ENCODE measurements around the gene LYPD6B.

DNA sequence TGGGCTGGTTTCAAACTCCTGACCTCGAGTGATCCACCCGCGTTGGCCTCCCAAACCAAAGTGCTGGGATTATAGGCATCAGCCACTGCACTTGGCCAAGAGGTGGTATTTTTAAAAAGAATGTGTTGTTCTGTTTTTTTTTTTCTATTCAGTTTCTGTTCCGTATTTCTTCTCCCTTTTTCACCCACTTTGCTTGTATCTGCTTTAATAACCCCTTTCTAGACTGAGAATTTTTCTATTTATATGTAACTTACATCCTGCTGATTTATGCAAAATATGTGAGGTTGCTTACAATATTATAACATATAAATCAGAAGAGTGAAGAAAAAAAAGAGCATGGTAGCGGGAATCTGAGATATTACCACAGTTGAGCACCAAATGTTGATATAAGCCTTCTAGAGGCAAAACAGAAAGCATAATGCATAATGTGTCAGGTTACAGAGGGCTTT, 17.2 kb upstream of the LYPD6B start:
- TF ChIP-seq, protein P1, sequence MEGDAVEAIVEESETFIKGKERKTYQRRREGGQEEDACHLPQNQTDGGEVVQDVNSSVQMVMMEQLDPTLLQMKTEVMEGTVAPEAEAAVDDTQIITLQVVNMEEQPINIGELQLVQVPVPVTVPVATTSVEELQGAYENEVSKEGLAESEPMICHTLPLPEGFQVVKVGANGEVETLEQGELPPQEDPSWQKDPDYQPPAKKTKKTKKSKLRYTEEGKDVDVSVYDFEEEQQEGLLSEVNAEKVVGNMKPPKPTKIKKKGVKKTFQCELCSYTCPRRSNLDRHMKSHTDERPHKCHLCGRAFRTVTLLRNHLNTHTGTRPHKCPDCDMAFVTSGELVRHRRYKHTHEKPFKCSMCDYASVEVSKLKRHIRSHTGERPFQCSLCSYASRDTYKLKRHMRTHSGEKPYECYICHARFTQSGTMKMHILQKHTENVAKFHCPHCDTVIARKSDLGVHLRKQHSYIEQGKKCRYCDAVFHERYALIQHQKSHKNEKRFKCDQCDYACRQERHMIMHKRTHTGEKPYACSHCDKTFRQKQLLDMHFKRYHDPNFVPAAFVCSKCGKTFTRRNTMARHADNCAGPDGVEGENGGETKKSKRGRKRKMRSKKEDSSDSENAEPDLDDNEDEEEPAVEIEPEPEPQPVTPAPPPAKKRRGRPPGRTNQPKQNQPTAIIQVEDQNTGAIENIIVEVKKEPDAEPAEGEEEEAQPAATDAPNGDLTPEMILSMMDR (conservative IDR thresholded peaks at IDR 0.05; ENCODE audit: low read depth, low read length), result no peak
- no peak for TF ChIP-seq EZH2 (IDR thresholded peaks at IDR 0.05; ENCODE audit: borderline replicate concordance, low read depth, low read length, poor library complexity, severe bottlenecking)

Measured in A673 (cell line).